Osteoblast (primary cell): ENCODE measurements around the gene RGS10. TPM values are rescaled to one million over a fixed set of nuclear protein-coding genes. Genes with fewer than 3 reads are reported as not detected.

Experiments used
- DNase-seq: peaks from one replicate; pipeline ENCODE4 v3.0.0; 2011; ENCODE audit warnings: low spot score, mixed read lengths; ENCODE audit not compliant: insufficient read length; ENCODE audit errors: missing footprints
- H2AFZ ChIP-seq: 2 replicates; pipeline ENCODE4 v1.6.0; 2011; ENCODE audit warnings: mild to moderate bottlenecking, low read length
- H3K27ac ChIP-seq: 2 replicates; pipeline ENCODE4 v1.5.1; 2011; ENCODE audit warnings: mild to moderate bottlenecking, low read depth, low read length, moderate library complexity
- H3K27me3 ChIP-seq: 2 replicates; pipeline ENCODE4 v1.6.0; 2012; ENCODE audit warnings: mild to moderate bottlenecking, control low read depth, inconsistent platforms, low read length, moderate library complexity; ENCODE audit not compliant: insufficient read depth
- H3K36me3 ChIP-seq: 2 replicates; pipeline ENCODE4 v1.5.1; 2011; ENCODE audit warnings: mild to moderate bottlenecking, low read length, control low read depth, moderate library complexity; ENCODE audit not compliant: insufficient read depth
- H3K4me1 ChIP-seq: 2 replicates; pipeline ENCODE4 v1.5.1; 2011; ENCODE audit warnings: mild to moderate bottlenecking, low read length, control low read depth, moderate library complexity; ENCODE audit not compliant: insufficient read depth
- H3K4me2 ChIP-seq: 2 replicates; pipeline ENCODE4 v1.6.0; 2011; ENCODE audit warnings: mild to moderate bottlenecking, low read length; ENCODE audit not compliant: insufficient read depth
- H3K4me3 ChIP-seq: fragments of 200-600 bp; sonication (generic); 3 replicates; pipeline ENCODE4 v1.5.1; 2012; ENCODE audit warnings: mild to moderate bottlenecking, low read length, inconsistent platforms; ENCODE audit not compliant: insufficient read depth
- H3K79me2 ChIP-seq: 2 replicates; pipeline ENCODE4 v1.6.0; 2012; ENCODE audit warnings: mild to moderate bottlenecking, low read length, control low read depth, inconsistent platforms; ENCODE audit not compliant: insufficient read depth
- H3K9me3 ChIP-seq: 2 replicates; pipeline ENCODE4 v1.5.1; 2011; ENCODE audit warnings: low read depth, low read length, control low read depth
- H4K20me1 ChIP-seq: 2 replicates; pipeline ENCODE4 v1.6.0; 2012; ENCODE audit warnings: mild to moderate bottlenecking, low read length, control low read depth; ENCODE audit not compliant: insufficient read depth
- total RNA-seq: library from RNA; depleted of rRNA; stranded (reverse); fragments of >200 nt; gene quantifications from 2 replicates; pipeline ENCODE4 v1.2.3, GENCODE V29; 2012
- TF ChIP-seq, protein P1 (sequence below): IDR thresholded peaks from 2 replicates; pipeline ENCODE4 v1.5.1; 2011; ENCODE audit warnings: mild to moderate bottlenecking, low read depth, low read length, moderate library complexity; ENCODE audit errors: extremely low read depth

The RGS10 gene
- total RNA-seq, 1 donor: 29.3 TPM

DNA sequence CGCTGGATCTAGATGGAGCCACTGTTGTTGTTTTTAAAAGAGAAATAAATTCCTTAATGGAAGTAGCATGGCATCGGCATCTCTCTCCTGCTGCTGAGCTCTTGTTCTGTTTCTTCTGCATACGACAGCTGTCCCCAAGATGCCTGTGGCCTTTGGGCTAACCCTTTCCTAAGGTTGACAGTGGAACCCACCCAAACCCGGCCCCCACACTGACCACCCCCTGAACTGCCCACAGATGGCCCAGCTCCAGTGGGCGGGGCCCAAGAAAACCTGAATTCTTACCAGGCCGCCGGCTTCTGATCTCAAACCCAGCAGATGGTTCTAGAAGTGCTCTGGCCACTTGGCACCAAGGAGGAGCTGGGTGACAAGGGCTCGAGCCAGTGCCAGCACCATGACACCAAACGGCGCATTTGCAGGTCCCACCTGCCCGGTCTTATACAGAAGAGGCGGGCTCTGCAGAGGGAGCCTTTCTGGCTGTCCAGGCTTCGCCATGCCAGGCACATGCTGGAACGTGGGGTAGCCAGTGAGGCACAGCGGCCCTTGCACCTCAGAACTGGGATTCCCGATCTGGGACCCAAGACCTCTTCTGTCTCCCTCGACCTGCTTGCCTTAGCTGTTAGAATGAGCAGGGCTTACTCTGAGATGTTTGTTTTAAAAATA lies 82.7 kb downstream of the RGS10 start:
- TF ChIP-seq, protein P1, sequence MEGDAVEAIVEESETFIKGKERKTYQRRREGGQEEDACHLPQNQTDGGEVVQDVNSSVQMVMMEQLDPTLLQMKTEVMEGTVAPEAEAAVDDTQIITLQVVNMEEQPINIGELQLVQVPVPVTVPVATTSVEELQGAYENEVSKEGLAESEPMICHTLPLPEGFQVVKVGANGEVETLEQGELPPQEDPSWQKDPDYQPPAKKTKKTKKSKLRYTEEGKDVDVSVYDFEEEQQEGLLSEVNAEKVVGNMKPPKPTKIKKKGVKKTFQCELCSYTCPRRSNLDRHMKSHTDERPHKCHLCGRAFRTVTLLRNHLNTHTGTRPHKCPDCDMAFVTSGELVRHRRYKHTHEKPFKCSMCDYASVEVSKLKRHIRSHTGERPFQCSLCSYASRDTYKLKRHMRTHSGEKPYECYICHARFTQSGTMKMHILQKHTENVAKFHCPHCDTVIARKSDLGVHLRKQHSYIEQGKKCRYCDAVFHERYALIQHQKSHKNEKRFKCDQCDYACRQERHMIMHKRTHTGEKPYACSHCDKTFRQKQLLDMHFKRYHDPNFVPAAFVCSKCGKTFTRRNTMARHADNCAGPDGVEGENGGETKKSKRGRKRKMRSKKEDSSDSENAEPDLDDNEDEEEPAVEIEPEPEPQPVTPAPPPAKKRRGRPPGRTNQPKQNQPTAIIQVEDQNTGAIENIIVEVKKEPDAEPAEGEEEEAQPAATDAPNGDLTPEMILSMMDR: no peak
- DNase-seq: no peak
- Histone ChIP-seq H3K4me2 (no peak overlapping the region), H3K36me3 (no peaks in the 10 kb centered on the region), H3K4me3 (no peak overlapping the region), H2AFZ (no peak overlapping the region), H3K4me1 (no peaks in the 10 kb centered on the region), H3K27ac (no peak overlapping the region), H3K9me3 (no peaks in the 10 kb centered on the region), H3K79me2 (no peaks in the 10 kb centered on the region), H4K20me1 (no peaks in the 10 kb centered on the region), H3K27me3 (peaks cover 12% of the 10 kb centered on the region)

DNA sequence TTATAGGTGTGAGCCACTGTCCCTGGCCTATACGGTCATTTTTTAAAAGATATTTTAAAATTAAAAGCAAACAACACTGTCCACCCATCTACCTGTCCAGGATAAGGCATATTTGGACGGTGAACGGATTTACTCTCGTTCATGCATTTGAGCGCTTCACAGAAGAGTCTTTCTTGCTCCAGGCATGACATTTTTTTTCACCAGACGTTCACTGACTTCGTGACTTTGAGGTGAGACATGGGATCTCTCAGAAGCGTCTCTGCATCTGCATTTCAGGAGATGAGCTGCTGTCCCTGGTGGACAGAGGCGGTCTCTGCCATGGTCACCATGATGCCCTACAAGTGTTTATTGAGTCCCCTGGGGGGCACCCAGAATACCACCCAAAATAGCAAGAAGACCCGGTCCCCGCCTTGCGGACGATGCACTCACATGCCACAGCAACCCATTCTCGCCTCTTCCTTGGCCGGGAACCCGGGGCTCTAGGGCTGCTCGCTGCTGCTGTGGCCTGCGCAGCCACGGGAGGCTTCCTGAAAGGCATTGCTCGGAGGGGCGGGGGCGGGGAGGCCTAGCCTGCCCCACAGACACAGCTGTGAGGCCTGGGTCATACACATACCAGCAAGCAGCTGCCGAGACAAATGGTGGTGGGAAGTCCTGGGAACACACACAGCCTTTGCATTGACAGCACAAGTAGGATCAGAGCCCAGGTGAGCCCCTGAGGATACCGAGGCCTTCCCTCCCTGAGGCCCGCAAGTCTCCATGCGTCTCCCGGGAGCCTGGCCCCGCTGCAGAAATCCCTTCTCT lies 84.4 kb downstream of the RGS10 start:
- no peak for DNase-seq
- Histone ChIP-seq H3K27me3 (peaks cover 9% of the 10 kb centered on the region), H3K4me2 (no peak overlapping the region), H3K79me2 (no peaks in the 10 kb centered on the region), H3K9me3 (no peaks in the 10 kb centered on the region), H4K20me1 (no peaks in the 10 kb centered on the region), H3K27ac (no peak overlapping the region), H3K36me3 (no peaks in the 10 kb centered on the region), H3K4me1 (no peaks in the 10 kb centered on the region), H3K4me3 (no peak overlapping the region), H2AFZ (no peak overlapping the region)
- TF ChIP-seq, protein P1: no peak

DNA sequence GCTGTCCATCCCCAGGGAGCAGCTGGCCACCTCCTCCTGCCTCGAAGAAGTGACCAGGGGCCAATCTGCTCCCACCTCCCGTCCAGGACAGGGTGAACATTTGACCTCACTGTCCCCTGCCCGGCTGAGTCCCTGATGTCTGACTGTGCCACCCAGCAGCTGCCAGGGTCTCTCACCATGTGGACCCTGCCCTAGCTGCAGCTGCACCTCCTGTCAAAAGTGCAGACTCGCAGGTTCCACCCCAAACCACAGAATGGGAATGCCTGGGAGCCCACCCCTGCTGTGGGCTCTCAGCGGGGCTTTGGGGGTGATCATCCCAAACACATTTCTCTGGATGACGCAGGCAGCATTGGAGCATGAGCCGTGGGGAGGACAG lies 86.1 kb downstream of the RGS10 start:
- H3K4me2 ChIP-seq: no peak overlapping the region
- H4K20me1 ChIP-seq: no peaks in the 10 kb centered on the region
- TF ChIP-seq, protein P1: no peak
- no peaks in the 10 kb centered on the region for H3K79me2 ChIP-seq
- no peaks in the 10 kb centered on the region for H3K27me3 ChIP-seq
- H3K9me3 ChIP-seq: no peaks in the 10 kb centered on the region
- no peak for DNase-seq
- no peak overlapping the region for H3K4me3 ChIP-seq
- H3K36me3 ChIP-seq: no peaks in the 10 kb centered on the region
- H3K4me1 ChIP-seq: no peaks in the 10 kb centered on the region
- no peak overlapping the region for H2AFZ ChIP-seq
- no peak overlapping the region for H3K27ac ChIP-seq

DNA sequence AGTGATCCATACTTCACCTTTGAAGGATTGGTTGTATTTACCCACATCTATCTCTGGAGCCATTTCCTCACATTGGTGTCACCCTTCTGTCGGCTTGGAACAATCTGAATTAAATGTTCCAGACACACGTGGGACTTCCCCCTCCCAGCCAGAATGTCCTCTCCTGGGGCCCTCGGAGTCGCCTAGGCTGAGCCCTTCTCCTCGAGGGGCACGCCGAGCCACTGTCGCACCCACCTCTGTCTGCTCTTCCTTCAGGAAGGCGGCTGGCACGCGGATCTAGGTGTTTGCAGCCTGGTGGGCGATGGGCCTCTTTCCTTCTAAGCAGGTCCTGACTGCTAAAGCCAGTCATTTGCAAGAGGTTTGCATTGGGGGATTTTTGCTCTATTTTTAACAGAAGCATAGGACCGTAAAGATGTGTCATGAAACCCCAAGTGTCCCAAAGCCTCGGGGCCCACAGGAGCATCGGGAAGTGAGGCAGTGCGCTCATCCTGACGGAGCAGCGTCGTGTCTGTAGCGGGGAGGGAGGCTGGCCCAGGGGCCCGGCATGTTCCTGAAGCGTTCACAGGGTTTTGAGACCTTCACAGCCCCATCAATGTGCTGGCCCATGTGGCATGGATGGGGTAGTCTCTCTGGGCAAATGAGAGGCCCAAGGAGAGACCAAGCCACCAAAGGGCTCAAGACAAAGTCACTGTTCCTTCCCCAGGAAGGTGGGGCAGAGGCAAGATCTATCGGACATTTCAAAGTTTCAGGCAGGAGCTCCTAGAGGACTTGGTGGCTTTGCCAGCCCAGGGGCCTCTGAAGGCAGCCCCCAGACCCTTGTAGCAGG lies 86.7 kb downstream of the RGS10 start:
- H3K79me2 ChIP-seq: no peaks in the 10 kb centered on the region
- DNase-seq: no peak
- TF ChIP-seq, protein P1: no peak
- H3K4me2 ChIP-seq: no peak overlapping the region
- no peak overlapping the region for H3K27ac ChIP-seq
- no peaks in the 10 kb centered on the region for H3K27me3 ChIP-seq
- H4K20me1 ChIP-seq: no peaks in the 10 kb centered on the region
- H3K4me3 ChIP-seq: no peak overlapping the region
- no peaks in the 10 kb centered on the region for H3K36me3 ChIP-seq
- H3K4me1 ChIP-seq: no peaks in the 10 kb centered on the region
- no peak overlapping the region for H2AFZ ChIP-seq
- no peaks in the 10 kb centered on the region for H3K9me3 ChIP-seq
